GM21825 (cell line): ENCODE measurements around the gene ANKRD52.

ENCODE experiments used
- ATAC-seq: cut with Tn5 transposase; IDR thresholded peaks from one replicate; pipeline ENCODE4 v1.9.1; 2021; ENCODE audit warnings: mild to moderate bottlenecking, moderate library complexity; ENCODE audit not compliant: unreplicated experiment

The ANKRD52 gene

GRCh38 chr12:56243731-56244181 is 14.4 kb downstream of the ANKRD52 start:
- ATAC-seq: no peak

GRCh38 chr12:56242986-56243385 is 15.2 kb downstream of the ANKRD52 start:
- no peak for ATAC-seq

- no peak for ATAC-seq
Observed at GRCh38 chr12:56241424-56242303, 16.5 kb downstream of the ANKRD52 start.

- no peak for ATAC-seq
Observed at GRCh38 chr12:56237552-56237951, 20.6 kb downstream of the ANKRD52 start.

- ATAC-seq: no peak
Observed at GRCh38 chr12:56236985-56237384, 21.2 kb downstream of the ANKRD52 start.

GRCh38 chr12:56236091-56236490 is 22.1 kb downstream of the ANKRD52 start:
- ATAC-seq: no peak

GRCh38 chr12:56234746-56235436 is 23.3 kb downstream of the ANKRD52 start:
- ATAC-seq: no peak

- no peak for ATAC-seq
Observed at GRCh38 chr12:56231184-56231582, 27.0 kb downstream of the ANKRD52 start.

- ATAC-seq: no peak
Observed at GRCh38 chr12:56230432-56231183, 27.6 kb downstream of the ANKRD52 start.

- no peak for ATAC-seq
Observed at GRCh38 chr12:56229916-56230431, 28.2 kb downstream of the ANKRD52 start, which contains the start of gene SLC39A5. SLC39A5 (plus strand) TSS chr12:56230051; CDS start chr12:56231275, 1,224 bp downstream.

GRCh38 chr12:56229082-56229481 is 29.1 kb downstream of the ANKRD52 start:
- no peak for ATAC-seq

GRCh38 chr12:56224954-56225353 is 33.2 kb downstream of the ANKRD52 start:
- no peak for ATAC-seq

- peak; percentile 75 for ATAC-seq
Observed at GRCh38 chr12:56224102-56224701, 34.0 kb downstream of the ANKRD52 start, which contains the start of gene NABP2. NABP2 (plus strand) TSS chr12:56224342; CDS start chr12:56224857, 515 bp downstream.

- no peak for ATAC-seq
Observed at GRCh38 chr12:56223571-56224101, 34.5 kb downstream of the ANKRD52 start.

- ATAC-seq: no peak
Observed at GRCh38 chr12:56222531-56222895, 35.7 kb downstream of the ANKRD52 start.

- peak; percentile 78 for ATAC-seq
Observed at GRCh38 chr12:56221757-56222530, 36.2 kb downstream of the ANKRD52 start, which contains the start of gene RNF41. RNF41 (minus strand) TSS chr12:56221922; CDS start chr12:56214047, 7,875 bp downstream.

- peak; percentile 16 for ATAC-seq
Observed at GRCh38 chr12:56221232-56221756, 36.9 kb downstream of the ANKRD52 start.

- no peak for ATAC-seq
Observed at GRCh38 chr12:56220611-56221231, 37.5 kb downstream of the ANKRD52 start.

- no peak for ATAC-seq
Observed at GRCh38 chr12:56219840-56220239, 38.3 kb downstream of the ANKRD52 start.
